ENCODE measurements around the gene RNF207. TPM values are rescaled to one million over a fixed set of nuclear protein-coding genes. Genes with fewer than 3 reads are reported as not detected.
A peak's percentile ranks its signal among the peaks of the same experiment; 100 is the strongest.

Gene RNF207
- total RNA-seq, 1 donor from 2014 or later, result 32.1 TPM

DNA sequence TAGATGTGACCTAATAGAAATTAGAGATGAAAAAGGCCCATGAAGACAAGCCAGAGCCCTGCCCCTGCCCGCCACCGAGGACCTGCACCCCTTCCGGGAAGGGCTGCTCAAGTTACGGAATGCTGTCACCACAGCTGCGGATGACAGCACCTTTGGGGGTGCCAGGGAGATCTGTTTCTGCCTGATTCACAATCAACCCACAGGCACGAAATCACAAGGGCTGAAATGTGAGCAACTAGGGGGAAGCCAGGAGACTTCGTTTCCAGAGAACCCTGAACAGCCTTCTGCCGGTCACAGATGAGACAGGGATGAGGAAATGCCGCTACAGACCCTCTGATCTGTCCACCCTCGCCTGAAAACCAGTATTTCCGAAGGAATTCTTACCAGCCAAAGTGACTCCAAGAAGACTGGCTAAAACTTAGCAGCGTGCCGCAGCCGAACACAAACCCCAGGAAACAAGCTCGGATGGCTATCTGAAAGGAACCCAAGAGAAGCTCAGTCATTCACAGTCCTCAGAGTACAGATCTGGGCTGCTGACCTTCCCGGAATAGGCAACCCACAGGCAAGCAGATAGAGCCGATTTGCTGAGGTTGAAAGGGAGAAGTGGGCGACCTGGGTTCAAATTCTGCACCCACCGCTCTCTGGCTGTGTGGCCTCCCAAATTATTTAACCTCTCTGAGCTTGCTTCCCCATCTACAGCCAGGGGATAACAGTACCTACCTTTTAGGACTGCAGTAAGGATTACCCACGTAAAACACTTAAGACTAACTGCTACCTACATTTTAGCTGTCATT, 28.8 kb downstream of the RNF207 start:
- TF ChIP-seq, protein P1, sequence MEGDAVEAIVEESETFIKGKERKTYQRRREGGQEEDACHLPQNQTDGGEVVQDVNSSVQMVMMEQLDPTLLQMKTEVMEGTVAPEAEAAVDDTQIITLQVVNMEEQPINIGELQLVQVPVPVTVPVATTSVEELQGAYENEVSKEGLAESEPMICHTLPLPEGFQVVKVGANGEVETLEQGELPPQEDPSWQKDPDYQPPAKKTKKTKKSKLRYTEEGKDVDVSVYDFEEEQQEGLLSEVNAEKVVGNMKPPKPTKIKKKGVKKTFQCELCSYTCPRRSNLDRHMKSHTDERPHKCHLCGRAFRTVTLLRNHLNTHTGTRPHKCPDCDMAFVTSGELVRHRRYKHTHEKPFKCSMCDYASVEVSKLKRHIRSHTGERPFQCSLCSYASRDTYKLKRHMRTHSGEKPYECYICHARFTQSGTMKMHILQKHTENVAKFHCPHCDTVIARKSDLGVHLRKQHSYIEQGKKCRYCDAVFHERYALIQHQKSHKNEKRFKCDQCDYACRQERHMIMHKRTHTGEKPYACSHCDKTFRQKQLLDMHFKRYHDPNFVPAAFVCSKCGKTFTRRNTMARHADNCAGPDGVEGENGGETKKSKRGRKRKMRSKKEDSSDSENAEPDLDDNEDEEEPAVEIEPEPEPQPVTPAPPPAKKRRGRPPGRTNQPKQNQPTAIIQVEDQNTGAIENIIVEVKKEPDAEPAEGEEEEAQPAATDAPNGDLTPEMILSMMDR (conservative IDR thresholded peaks at IDR 0.05; ENCODE audit: low read depth, low read length), result no peak
- DNase-seq (ENCODE audit: low read depth), result no peak
- H3K4me3 ChIP-seq (ENCODE audit: low read depth, low read length), result peak overlapping the region; percentile 95

DNA sequence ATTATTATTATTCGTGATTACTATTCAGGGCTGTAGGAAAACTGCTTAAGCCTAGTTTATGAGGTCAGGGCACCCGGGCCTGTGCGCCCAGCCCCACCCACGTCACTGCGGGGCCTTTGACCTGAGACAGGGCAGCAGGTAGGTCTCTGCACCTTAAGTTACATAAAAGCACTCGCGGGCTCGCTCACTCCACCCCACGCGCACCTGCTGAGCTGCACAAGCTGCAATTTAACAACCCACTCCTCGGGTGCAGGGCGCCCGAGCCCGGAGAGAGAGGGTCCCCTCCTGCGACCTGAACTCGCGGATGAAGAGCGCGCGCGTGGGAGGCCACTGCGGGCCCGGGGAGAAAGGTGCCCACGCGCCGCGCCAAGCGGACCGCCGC, 29.4 kb downstream of the RNF207 start:
- no peak for DNase-seq (ENCODE audit: low read depth)
- peak overlapping the region; percentile 95 for H3K4me3 ChIP-seq (ENCODE audit: low read depth, low read length)
- TF ChIP-seq, protein P1 (conservative IDR thresholded peaks at IDR 0.05; ENCODE audit: low read depth, low read length), result no peak

DNA sequence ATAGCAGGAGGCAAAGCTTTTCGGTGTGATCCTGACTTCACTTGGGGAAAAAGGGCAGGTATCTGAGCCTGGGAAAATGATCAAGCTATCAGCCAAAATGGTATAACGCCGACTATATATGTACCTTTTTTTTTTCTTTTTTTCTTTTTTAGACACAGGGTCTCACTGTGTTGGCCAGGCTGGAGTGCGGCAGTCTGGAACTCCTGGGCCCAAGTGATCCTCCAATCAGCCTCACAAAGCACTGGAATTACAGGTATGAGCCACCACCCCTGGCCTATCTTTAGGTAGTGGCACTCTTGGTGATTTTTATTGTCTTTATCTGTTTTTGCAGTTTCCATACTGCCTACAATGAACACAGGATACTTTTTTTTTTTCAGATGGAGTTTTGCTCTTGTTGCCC, 31.2 kb downstream of the RNF207 start:
- TF ChIP-seq, protein P1 (conservative IDR thresholded peaks at IDR 0.05; ENCODE audit: low read depth, low read length), result no peak
- no peak overlapping the region for H3K4me3 ChIP-seq (ENCODE audit: low read depth, low read length)
- DNase-seq (ENCODE audit: low read depth), result no peak

DNA sequence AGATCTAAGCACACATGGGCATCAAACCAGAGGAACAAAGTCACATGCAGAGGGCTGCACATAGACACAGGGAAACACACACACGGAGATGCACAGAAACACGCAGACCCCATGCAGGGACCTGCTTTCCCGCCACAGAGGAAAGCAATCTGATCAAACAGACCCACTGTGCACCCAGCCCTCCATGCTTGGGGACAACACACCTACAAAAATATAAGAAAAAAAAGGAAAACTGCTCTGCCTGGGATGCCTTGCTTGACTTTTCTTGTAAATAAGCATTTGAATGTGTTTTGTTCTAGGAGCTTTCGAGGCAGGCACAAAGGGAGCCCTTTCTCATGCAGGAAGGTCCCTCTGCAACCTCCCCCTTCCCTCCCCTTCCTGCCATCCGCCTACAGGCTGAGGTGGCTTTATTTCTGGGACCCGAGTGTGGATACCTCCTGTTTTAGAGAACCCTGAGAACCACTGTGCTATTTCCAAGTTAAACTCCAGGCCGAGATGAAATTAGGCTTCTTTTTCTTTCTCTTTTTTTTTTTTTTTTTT, 33.4 kb downstream of the RNF207 start:
- no peak for DNase-seq (ENCODE audit: low read depth)
- no peak overlapping the region for H3K4me3 ChIP-seq (ENCODE audit: low read depth, low read length)
- TF ChIP-seq, protein P1 (conservative IDR thresholded peaks at IDR 0.05; ENCODE audit: low read depth, low read length), result no peak

DNA sequence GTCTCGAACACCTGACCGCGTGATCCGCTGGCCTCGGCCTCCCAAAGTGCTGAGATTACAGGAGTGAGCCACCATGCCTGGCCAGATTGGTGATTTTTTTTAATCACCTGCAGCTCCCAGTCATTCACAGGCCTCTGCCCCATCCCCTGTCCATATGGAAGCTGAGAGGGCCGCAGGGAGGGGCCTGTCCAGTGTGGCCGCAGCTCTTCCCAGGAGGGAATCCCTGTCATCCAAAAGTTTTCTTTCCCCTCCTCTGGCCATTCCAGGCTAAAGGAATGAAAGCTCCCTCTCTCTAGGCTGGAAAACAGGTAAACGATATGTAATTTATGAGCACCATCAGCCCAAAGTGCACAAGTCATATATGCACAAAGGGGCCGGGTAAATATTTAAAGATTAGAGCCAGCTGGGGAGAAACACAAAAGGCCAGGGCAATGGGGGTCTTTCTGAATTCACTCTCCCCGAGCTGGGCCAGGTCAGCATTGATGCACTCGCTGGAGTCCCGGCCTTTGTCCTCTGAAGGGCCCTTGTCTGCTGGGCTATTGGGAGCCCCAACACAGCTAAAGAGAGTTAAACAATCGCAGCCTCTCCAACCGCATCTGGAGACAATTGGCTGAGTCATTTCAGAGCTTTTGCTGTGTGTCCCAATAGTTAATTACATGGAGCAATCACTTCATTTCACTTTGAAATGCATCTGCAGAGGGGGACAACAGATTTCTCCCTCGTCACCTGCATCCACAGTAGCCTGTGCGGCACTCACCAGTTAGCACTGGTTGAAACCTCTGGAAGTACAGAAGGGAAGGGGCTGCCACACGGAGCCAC, 34.2 kb downstream of the RNF207 start:
- TF ChIP-seq, protein P1 (conservative IDR thresholded peaks at IDR 0.05; ENCODE audit: low read depth, low read length), result no peak
- H3K4me3 ChIP-seq (ENCODE audit: low read depth, low read length), result no peak overlapping the region
- DNase-seq (ENCODE audit: low read depth), result no peak

DNA sequence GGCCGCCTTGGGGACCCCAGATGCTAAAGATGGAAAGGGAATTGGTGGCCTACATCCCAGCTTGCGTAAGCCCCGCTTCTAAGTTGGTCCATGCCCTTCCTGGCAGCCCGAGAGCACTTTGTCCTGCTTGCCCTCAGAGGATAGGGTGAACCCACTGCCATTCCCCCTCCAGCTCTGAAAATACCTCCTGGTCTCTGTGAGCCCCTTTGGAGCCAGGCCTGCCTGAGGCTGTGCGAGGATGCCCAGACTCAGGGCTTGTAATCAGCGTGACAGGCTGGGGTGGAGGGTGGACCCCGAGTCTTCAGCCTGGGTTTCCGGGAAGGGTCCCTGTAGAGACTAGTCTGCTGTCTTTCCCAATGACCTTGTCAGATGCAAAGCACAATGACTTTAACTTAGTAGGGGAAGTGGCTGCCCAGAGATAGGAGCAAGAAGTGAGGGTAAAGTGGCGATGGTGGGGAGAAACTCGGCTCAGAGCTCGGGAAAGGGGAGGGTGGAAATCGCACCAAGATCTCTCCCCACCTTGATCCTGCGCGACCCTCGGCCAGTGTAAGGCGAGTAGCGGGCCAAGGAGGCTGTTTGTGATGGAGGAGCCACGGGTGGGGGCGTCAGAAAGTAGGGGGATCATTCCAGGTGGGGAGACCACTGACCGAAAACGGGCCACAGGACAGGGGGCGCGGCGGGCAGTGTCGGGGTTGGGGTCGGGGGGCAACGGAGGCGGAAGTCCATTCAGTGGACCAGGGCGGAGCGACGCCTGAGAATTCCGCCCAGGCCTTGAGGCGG, 35.4 kb downstream of the RNF207 start:
- no peak for DNase-seq (ENCODE audit: low read depth)
- TF ChIP-seq, protein P1 (conservative IDR thresholded peaks at IDR 0.05; ENCODE audit: low read depth, low read length), result no peak
- no peak overlapping the region for H3K4me3 ChIP-seq (ENCODE audit: low read depth, low read length)
